Prostate gland (tissue), 2 donors: Measurements from ENCODE around the gene ADGRD1. TPM values are rescaled to one million over a fixed set of nuclear protein-coding genes. Genes with fewer than 3 reads are reported as not detected.

Experiments
- DNase-seq: peaks from one replicate; pipeline ENCODE4 v3.0.0-alpha.2; 2019; ENCODE audit warnings: low spot score
- H3K27ac ChIP-seq, 2 donors: fragments of 200-600 bp; sonication (generic); 2 replicates each; pipeline ENCODE4 v1.5.1; 2017 to 2019
- H3K27me3 ChIP-seq: fragments of 200-600 bp; sonication (generic); replicated peaks from 2 replicates; pipeline ENCODE4 v1.5.1; 2019; ENCODE audit not compliant: insufficient read depth
- H3K36me3 ChIP-seq, 2 donors: fragments of 200-600 bp; sonication (generic); 1 replicate in 1 of 2; 2 replicates in 1 of 2; pipeline versions ENCODE4 v1.5.1 to v1.8.1; 2017 to 2019
- H3K4me1 ChIP-seq: fragments of 200-600 bp; sonication (generic); replicated peaks from 2 replicates; pipeline ENCODE4 v1.5.1; 2019
- H3K4me3 ChIP-seq, 2 donors: fragments of 200-600 bp; sonication (generic); 2 replicates each; pipeline ENCODE4 v1.5.1; 2017 to 2019
- H3K9me3 ChIP-seq: fragments of 200-600 bp; sonication (generic); 2 replicates; pipeline ENCODE4 v1.5.1; 2017
- CTCF ChIP-seq, 4 experiments: fragments of 200-600 bp in 2 of 4; fragments of 450-650 bp in 2 of 4; sonication (generic) in 2 of 4; IDR thresholded peaks; 1 replicate in 3 of 4; 2 replicates in 1 of 4; pipeline ENCODE4 v1.5.1; 2016 to 2019; ENCODE audit warnings: antibody characterized with exemption in 4 of 4, mild to moderate bottlenecking in 2 of 4, moderate library complexity in 2 of 4
- POLR2A ChIP-seq: fragments of 450-650 bp; IDR thresholded peaks from one replicate; pipeline ENCODE4 v1.6.1; 2016; ENCODE audit warnings: antibody characterized with exemption, mild to moderate bottlenecking
- POLR2AphosphoS5 ChIP-seq: sonication (generic); formaldehyde crosslinking; IDR thresholded peaks from one replicate; pipeline ENCODE4 v1.6.1; 2017; ENCODE audit warnings: antibody characterized with exemption
- WGBS: methylation state at CpG from one replicate; pipeline ENCODE4 v1.1.5; 2018; 5-methylcytosine and 5-hydroxymethylcytosine counted together
- intact Hi-C: fragments of 100-400 bp; cut with DNase I; formaldehyde crosslinking; loops from one replicate; pipeline ENCODE4 v1.14.2; 2022
- total RNA-seq, 2 donors: library from RNA; depleted of rRNA; stranded (reverse); fragments of >200 nt; gene quantifications; one replicate each; pipeline ENCODE4 v1.1.0, GENCODE V29; 2016

ADGRD1 gene
- total RNA-seq, 2 donors from 2014 or later: 4.3 to 20.9 TPM

GRCh38 chr12:131058700-131059099 is 105.0 kb downstream of the ADGRD1 start:
- intact Hi-C loops: no loop called here
- H3K4me1 ChIP-seq: no peaks in the 10 kb centered on the region
- DNase-seq: no peak
- H3K27me3 ChIP-seq: no peaks in the 10 kb centered on the region
- H3K27ac ChIP-seq: no peak overlapping the region
- no peak for TF ChIP-seq CTCF (IDR thresholded peaks at IDR 0.05)
- TF ChIP-seq POLR2A: no peak
- TF ChIP-seq POLR2AphosphoS5: no peak
- no peaks in the 10 kb centered on the region for H3K9me3 ChIP-seq
- H3K4me3 ChIP-seq: no peak overlapping the region
- 47% methylated on average over 5 of the region's 5 CpGs for WGBS
- no peaks in the 10 kb centered on the region for H3K36me3 ChIP-seq

- no peaks in the 10 kb centered on the region for H3K36me3 ChIP-seq
- no peak overlapping the region for H3K4me3 ChIP-seq
- H3K27ac ChIP-seq: no peak overlapping the region
- no peaks in the 10 kb centered on the region for H3K9me3 ChIP-seq
- intact Hi-C loops: no loop called here
- TF ChIP-seq POLR2A: no peak
- no peak for TF ChIP-seq POLR2AphosphoS5
- TF ChIP-seq CTCF (IDR thresholded peaks at IDR 0.05): no peak
- H3K27me3 ChIP-seq: no peaks in the 10 kb centered on the region
- H3K4me1 ChIP-seq: no peaks in the 10 kb centered on the region
- DNase-seq: no peak
- 91% methylated on average over 16 of the region's 16 CpGs for WGBS
Measured at GRCh38 chr12:131060011-131060703, 106.5 kb downstream of the ADGRD1 start.

GRCh38 chr12:131061041-131061806 is 107.5 kb downstream of the ADGRD1 start:
- H3K27ac ChIP-seq: no peak overlapping the region
- no peak for TF ChIP-seq CTCF (IDR thresholded peaks at IDR 0.05)
- TF ChIP-seq POLR2A: no peak
- TF ChIP-seq POLR2AphosphoS5: no peak
- no peak for DNase-seq
- no peaks in the 10 kb centered on the region for H3K36me3 ChIP-seq
- WGBS: 83% methylated on average over 13 of the region's 13 CpGs
- H3K9me3 ChIP-seq: no peaks in the 10 kb centered on the region
- no peaks in the 10 kb centered on the region for H3K27me3 ChIP-seq
- no peaks in the 10 kb centered on the region for H3K4me1 ChIP-seq
- intact Hi-C loops: no loop called here
- H3K4me3 ChIP-seq: no peak overlapping the region

GRCh38 chr12:131063413-131063812 is 109.7 kb downstream of the ADGRD1 start:
- intact Hi-C loops: no loop called here
- Histone ChIP-seq H3K27me3 (no peaks in the 10 kb centered on the region), H3K4me1 (no peaks in the 10 kb centered on the region), H3K9me3 (no peaks in the 10 kb centered on the region), H3K27ac (no peak overlapping the region), H3K4me3 (no peak overlapping the region), H3K36me3 (no peaks in the 10 kb centered on the region)
- TF ChIP-seq CTCF (IDR thresholded peaks at IDR 0.05) (no peak), POLR2A (no peak)
- 43% methylated on average over 3 of the region's 3 CpGs for WGBS
- no peak for DNase-seq

- WGBS: 72% methylated on average over 2 of the region's 2 CpGs
- Histone ChIP-seq H3K27me3 (no peaks in the 10 kb centered on the region), H3K4me1 (no peaks in the 10 kb centered on the region), H3K36me3 (no peaks in the 10 kb centered on the region), H3K27ac (no peak overlapping the region), H3K4me3 (no peak overlapping the region), H3K9me3 (no peaks in the 10 kb centered on the region)
- intact Hi-C loops: no loop called here
- TF ChIP-seq POLR2A: no peak
- TF ChIP-seq POLR2AphosphoS5: no peak
- TF ChIP-seq CTCF (IDR thresholded peaks at IDR 0.05): no peak
- DNase-seq: no peak
Measured at GRCh38 chr12:131063960-131064359, 110.3 kb downstream of the ADGRD1 start.
